Fibroblast of lung (primary cell): ENCODE data around the gene APBB3.

Experiments used
- CTCF ChIP-seq, 2 donors: IDR thresholded peaks in 1 of 2; conservative IDR thresholded peaks in 1 of 2; 1 replicate in 1 of 2; 2 replicates in 1 of 2; pipeline ENCODE4 v1.5.1; 2011 to 2012; ENCODE audit warnings: low read length in 2 of 2, control low read depth in 1 of 2, inconsistent platforms in 1 of 2, low read depth in 1 of 2, mild to moderate bottlenecking in 1 of 2
- EZH2 ChIP-seq: IDR thresholded peaks from 2 replicates; pipeline ENCODE4 v1.5.1; 2012; ENCODE audit warnings: low read length, control low read depth, mild to moderate bottlenecking; ENCODE audit errors: missing control alignments

- TF ChIP-seq CTCF (conservative IDR thresholded peaks at IDR 0.05 in 1 of 2, IDR thresholded peaks at IDR 0.05 in 1 of 2; ENCODE audit: low read depth in 1 of 2, low read length in 2 of 2) (no peak), EZH2 (no peak)
Measured at GRCh38 chr5:140571105-140571504, 6.7 kb upstream of the APBB3 start.
